ENCODE measurements around the gene CFTR.

The CFTR gene

GRCh38 chr7:117656806-117657205, 177.0 kb downstream of the CFTR start:
- DNase-seq = no peak

- no peak for DNase-seq
These were observed 179.7 kb downstream of the CFTR start for GRCh38 chr7:117659531-117660011.

GRCh38 chr7:117661328-117661727, 181.5 kb downstream of the CFTR start:
- DNase-seq = no peak

- no peak for DNase-seq
These were observed 184.2 kb downstream of the CFTR start for GRCh38 chr7:117664047-117664446.

GRCh38 chr7:117665368-117665767, 185.5 kb downstream of the CFTR start:
- no peak for DNase-seq

GRCh38 chr7:117666031-117666430, 186.2 kb downstream of the CFTR start:
- DNase-seq = no peak

GRCh38 chr7:117666689-117667088, 186.9 kb downstream of the CFTR start:
- DNase-seq = no peak

- DNase-seq = no peak
These were observed 187.6 kb downstream of the CFTR start for GRCh38 chr7:117667456-117667855.

GRCh38 chr7:117669818-117670217, 190.0 kb downstream of the CFTR start:
- no peak for DNase-seq

GRCh38 chr7:117672453-117672852, 192.6 kb downstream of the CFTR start:
- DNase-seq = no peak

GRCh38 chr7:117673367-117673766, 193.5 kb downstream of the CFTR start:
- no peak for DNase-seq

- DNase-seq = no peak
These were observed 194.0 kb downstream of the CFTR start for GRCh38 chr7:117673839-117674238.

GRCh38 chr7:117674617-117675016, 194.8 kb downstream of the CFTR start:
- no peak for DNase-seq

GRCh38 chr7:117675497-117676435, 195.9 kb downstream of the CFTR start:
- no peak for DNase-seq

- no peak for DNase-seq
These were observed 199.3 kb downstream of the CFTR start for GRCh38 chr7:117679120-117679519.

- no peak for DNase-seq
These were observed 203.0 kb downstream of the CFTR start for GRCh38 chr7:117682681-117683385.

- DNase-seq = no peak
These were observed 203.8 kb downstream of the CFTR start for GRCh38 chr7:117683430-117684175.

GRCh38 chr7:117685795-117686194, 206.0 kb downstream of the CFTR start:
- no peak for DNase-seq

- no peak for DNase-seq
These were observed 206.6 kb downstream of the CFTR start for GRCh38 chr7:117686311-117686935.

- no peak for DNase-seq
These were observed 208.3 kb downstream of the CFTR start for GRCh38 chr7:117688126-117688525.

GRCh38 chr7:117689406-117689805, 209.6 kb downstream of the CFTR start:
- DNase-seq = no peak

- DNase-seq = no peak
These were observed 210.3 kb downstream of the CFTR start for GRCh38 chr7:117690147-117690546.

- no peak for DNase-seq
These were observed 212.5 kb downstream of the CFTR start for GRCh38 chr7:117692338-117692737.

Measured in AML-193 (cell line).